Peyer's patch (tissue), 4 donors: ENCODE data around the gene IER3. TPM values are rescaled to one million over a fixed set of nuclear protein-coding genes. Genes with fewer than 3 reads are reported as not detected.

Experiments used
- DNase-seq, 3 donors: peaks; one replicate each; pipeline ENCODE4 v3.0.0-alpha.2; 2017 to 2019
- H3K27ac ChIP-seq, 4 donors: fragments of 200-600 bp; sonication (generic); one replicate each; pipeline ENCODE4 v1.5.1; 2016 to 2019
- H3K27me3 ChIP-seq, 2 donors: fragments of 200-600 bp; sonication (generic); one replicate each; pipeline ENCODE4 v1.5.1; 2019
- H3K36me3 ChIP-seq, 3 donors: fragments of 200-600 bp; sonication (generic); one replicate each; pipeline ENCODE4 v1.5.1; 2016 to 2019
- H3K4me1 ChIP-seq, 4 donors: fragments of 200-600 bp; sonication (generic); one replicate each; pipeline ENCODE4 v1.5.1; 2016 to 2019
- H3K4me3 ChIP-seq, 4 donors: fragments of 200-600 bp; sonication (generic); 1 replicate in 3 of 4; 2 replicates in 1 of 4; pipeline ENCODE4 v1.5.1; 2016 to 2019; ENCODE audit warnings: mild to moderate bottlenecking in 1 of 4
- H3K9me3 ChIP-seq, 4 donors: fragments of 200-600 bp; sonication (generic); one replicate each; pipeline ENCODE4 v1.5.1; 2016 to 2019; ENCODE audit warnings: mild to moderate bottlenecking in 1 of 4
- POLR2A ChIP-seq, 2 donors: fragments of 450-650 bp; IDR thresholded peaks; one replicate each; pipeline ENCODE4 v1.5.1; 2017; ENCODE audit warnings: antibody characterized with exemption in 2 of 2, mild to moderate bottlenecking in 2 of 2, moderate library complexity in 2 of 2
- total RNA-seq, 4 donors: library from RNA; depleted of rRNA; stranded (reverse); fragments of >200 nt; gene quantifications; one replicate each; pipeline ENCODE4 v1.1.0, GENCODE V29; 2016
- TF ChIP-seq, protein P1 (sequence below), 6 experiments: fragments of 450-650 bp in 4 of 6; fragments of 200-600 bp in 2 of 6; sonication (generic) in 1 of 6; IDR thresholded peaks; one replicate each; pipeline ENCODE4 v1.5.1; 2017 to 2019; ENCODE audit warnings: antibody characterized with exemption in 6 of 6, mild to moderate bottlenecking in 3 of 6, moderate library complexity in 1 of 6

IER3 gene
- total RNA-seq, 4 donors from 2014 or later, result 6.7 to 16.4 (median 13.2) TPM

DNA sequence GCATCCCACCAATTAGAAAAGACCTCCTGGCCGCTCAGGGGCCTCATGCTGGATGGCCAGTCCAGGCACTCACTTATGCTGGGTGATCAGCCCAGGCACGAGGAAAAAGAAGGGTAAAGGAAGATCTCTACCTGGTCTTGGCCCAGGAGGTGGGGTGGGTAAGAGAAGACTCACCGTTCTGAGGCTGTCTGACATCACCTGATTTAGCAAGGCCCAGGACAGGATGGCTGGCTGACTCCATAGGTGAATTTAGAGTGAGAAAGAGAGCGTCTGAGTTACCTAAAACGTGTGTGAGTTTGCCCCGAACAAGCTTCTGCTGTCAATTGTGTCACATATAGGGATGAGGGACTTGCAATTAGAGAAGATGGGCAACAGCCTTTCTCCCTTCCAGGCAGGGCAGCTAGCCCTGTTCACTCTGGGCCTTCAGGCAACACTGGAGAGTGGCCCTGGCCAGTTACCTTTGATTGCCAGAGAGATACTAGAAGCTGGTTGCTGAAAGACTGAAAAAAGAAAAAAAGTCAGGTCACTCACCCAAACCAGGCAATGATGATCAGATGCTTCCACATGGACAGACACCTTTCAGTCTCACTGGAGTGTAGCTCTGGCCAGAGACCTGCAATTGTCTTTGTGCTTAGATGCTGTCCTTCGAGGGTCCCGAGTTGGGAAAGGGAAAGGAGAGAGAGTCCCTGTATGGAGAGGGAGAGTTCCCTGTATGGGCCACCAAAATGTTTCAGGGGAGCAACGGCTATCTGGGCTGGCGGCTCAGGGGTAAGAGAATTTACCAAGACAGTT is 35.7 kb upstream of the IER3 start:
- no peak for TF ChIP-seq POLR2A (IDR thresholded peaks at IDR 0.05)
- TF ChIP-seq, protein P1, sequence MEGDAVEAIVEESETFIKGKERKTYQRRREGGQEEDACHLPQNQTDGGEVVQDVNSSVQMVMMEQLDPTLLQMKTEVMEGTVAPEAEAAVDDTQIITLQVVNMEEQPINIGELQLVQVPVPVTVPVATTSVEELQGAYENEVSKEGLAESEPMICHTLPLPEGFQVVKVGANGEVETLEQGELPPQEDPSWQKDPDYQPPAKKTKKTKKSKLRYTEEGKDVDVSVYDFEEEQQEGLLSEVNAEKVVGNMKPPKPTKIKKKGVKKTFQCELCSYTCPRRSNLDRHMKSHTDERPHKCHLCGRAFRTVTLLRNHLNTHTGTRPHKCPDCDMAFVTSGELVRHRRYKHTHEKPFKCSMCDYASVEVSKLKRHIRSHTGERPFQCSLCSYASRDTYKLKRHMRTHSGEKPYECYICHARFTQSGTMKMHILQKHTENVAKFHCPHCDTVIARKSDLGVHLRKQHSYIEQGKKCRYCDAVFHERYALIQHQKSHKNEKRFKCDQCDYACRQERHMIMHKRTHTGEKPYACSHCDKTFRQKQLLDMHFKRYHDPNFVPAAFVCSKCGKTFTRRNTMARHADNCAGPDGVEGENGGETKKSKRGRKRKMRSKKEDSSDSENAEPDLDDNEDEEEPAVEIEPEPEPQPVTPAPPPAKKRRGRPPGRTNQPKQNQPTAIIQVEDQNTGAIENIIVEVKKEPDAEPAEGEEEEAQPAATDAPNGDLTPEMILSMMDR (IDR thresholded peaks at IDR 0.05), result no peak
- Histone ChIP-seq H3K27ac (peak overlapping the region in 3 of 4 donors; percentile 39 to 46 (median 39)), H3K4me1 (peaks cover 0 to 25% (median 2%) of the 10 kb centered on the region in 4 donors), H3K9me3 (no peaks in the 10 kb centered on the region), H3K4me3 (no peak overlapping the region), H3K36me3 (no peaks in the 10 kb centered on the region), H3K27me3 (no peaks in the 10 kb centered on the region)
- no peak for DNase-seq

DNA sequence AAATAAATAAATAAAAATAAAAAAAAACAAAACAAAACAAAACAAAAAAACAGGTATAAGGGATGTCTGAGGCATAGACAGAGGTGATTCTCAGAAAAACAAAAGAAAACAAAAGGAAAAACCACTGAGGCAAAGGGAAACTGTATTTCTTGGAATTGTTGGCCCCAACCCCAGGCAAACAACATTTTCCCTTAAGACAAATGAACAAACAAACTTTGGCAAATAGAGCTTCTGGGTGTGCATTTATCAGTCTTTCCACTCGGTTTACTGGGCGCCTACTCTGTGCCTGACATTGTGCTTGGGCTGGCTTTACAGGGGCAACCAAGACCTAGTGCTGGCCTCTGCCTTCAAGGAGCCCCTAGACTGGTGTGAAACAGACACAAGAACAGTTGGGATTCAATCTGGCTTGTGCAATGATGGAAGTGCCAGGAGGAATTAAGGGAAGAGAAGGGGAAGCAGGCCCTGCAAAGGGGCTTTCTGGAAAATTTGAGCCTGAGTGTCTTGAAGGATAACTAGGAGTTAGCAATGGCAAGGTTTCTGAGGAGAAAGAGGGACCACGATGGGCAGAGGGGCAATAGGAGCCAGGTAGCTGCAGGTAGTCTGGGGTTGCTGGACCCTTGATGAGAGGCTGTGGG is 33.8 kb upstream of the IER3 start:
- Histone ChIP-seq H3K27ac (peak overlapping the region in 1 of 4 donors; percentile 46), H3K9me3 (no peaks in the 10 kb centered on the region), H3K36me3 (no peaks in the 10 kb centered on the region), H3K4me3 (no peak overlapping the region), H3K4me1 (peaks cover 0 to 25% (median 2%) of the 10 kb centered on the region in 4 donors), H3K27me3 (no peaks in the 10 kb centered on the region)
- no peak for TF ChIP-seq POLR2A (IDR thresholded peaks at IDR 0.05)
- DNase-seq, result no peak

DNA sequence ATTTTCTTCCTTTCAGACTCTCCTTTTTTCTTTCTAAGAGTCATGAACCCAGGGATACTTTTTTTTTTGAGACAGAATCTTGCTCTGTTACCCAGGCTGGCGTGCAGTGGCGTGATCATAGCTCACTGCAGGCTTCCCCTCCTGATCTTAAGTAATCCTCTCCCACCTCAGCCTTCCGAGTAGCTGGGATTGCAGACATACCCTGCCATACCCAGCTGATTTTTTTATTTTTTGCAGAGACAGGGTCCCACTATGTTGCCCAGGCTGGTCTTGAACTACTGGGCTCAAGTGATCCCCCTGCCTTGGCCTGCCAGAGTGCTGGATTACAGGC is 32.8 kb upstream of the IER3 start:
- H3K9me3 ChIP-seq, result no peaks in the 10 kb centered on the region
- no peaks in the 10 kb centered on the region for H3K36me3 ChIP-seq
- peaks cover 0 to 25% (median 2%) of the 10 kb centered on the region in 4 donors for H3K4me1 ChIP-seq
- no peak overlapping the region for H3K4me3 ChIP-seq
- no peak for TF ChIP-seq POLR2A (IDR thresholded peaks at IDR 0.05)
- TF ChIP-seq, protein P1 (IDR thresholded peaks at IDR 0.05), result no peak
- H3K27ac ChIP-seq, result no peak overlapping the region
- DNase-seq, result no peak
- H3K27me3 ChIP-seq, result no peaks in the 10 kb centered on the region

DNA sequence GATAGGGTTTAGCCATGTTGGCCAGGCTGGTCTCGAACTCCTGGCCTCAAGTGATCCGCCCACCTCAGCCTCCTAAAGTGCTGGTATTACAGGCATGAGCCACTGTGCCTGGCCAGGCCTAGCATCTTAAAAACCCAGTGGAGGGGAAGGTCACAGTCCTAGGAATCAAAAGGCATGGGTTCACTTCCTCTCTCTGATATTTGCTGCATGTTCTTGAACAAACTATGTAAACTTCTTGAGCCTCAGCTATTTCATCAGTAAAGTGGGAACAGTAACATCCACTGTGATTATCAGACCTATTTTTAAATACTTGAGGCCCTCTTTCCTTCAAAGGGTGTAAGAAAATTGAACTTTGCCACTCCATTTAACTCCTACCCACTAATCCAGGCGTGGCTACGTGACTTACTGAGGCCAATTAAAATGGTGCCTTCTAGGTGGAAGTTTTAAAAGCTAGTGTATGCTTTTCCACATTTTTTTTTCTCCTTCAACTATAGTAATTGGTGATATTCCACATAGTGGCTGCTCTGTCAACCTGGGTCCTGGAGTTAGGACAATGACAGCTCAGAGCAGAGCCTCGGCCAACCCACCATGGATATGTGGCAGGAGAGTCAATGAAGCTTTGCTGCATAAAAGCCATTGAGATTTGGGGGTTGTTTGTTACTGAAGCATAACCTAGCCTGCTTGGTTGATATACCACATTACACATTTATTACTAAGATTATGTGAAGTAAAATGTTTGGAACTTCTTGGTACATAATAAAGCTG is 32.2 kb upstream of the IER3 start:
- Histone ChIP-seq H3K27me3 (no peaks in the 10 kb centered on the region), H3K4me3 (no peak overlapping the region), H3K4me1 (peaks cover 0 to 25% (median 2%) of the 10 kb centered on the region in 4 donors), H3K9me3 (no peaks in the 10 kb centered on the region), H3K36me3 (no peaks in the 10 kb centered on the region), H3K27ac (no peak overlapping the region)
- no peak for TF ChIP-seq POLR2A (IDR thresholded peaks at IDR 0.05)
- TF ChIP-seq, protein P1 (IDR thresholded peaks at IDR 0.05), result no peak
- no peak for DNase-seq

DNA sequence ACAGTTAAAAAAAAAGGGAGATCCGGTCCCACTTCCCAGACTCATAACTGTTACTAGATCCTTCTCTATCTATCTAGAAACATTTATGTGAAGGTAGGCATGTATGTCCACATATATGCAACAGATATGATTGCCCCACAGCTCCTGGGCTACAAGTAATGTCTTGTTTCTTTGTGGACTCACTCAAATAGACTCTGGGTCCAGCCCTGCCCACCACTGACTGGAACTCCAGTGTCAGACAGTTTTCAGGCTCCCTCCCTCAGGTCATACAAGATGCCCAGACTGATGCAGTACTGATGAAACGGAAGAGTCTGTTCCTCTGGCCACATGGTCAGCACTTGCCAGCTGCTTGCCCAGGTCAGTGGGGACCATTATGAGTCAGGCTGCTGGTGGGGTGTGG is 30.8 kb upstream of the IER3 start:
- no peak for DNase-seq
- H3K4me1 ChIP-seq, result peaks cover 0 to 11% (median 0%) of the 10 kb centered on the region in 4 donors
- H3K4me3 ChIP-seq, result no peak overlapping the region
- no peak overlapping the region for H3K27ac ChIP-seq
- no peaks in the 10 kb centered on the region for H3K9me3 ChIP-seq
- TF ChIP-seq, protein P1 (IDR thresholded peaks at IDR 0.05), result no peak
- TF ChIP-seq POLR2A (IDR thresholded peaks at IDR 0.05), result no peak
- H3K27me3 ChIP-seq, result no peaks in the 10 kb centered on the region
- H3K36me3 ChIP-seq, result no peaks in the 10 kb centered on the region

DNA sequence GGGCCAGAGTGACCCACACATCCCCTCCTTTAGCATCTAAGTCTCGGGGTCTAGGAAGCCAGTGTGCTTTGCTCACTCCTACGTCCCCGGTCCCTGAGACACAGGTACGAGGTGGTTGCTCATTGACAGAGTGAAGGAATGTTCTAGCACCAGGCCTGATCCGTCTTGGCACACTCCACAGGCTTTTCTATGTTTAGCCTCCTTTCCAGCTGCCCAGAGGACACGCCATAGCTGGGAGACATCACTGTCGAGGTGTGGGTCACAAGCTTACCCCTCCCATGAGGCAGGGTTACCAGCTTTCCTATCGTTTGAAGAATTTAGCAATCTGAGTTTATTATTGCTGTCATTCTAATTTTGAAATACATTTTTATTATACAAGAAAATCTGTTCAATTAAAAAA is 30.4 kb upstream of the IER3 start:
- Histone ChIP-seq H3K27me3 (no peaks in the 10 kb centered on the region), H3K4me3 (no peak overlapping the region)
- DNase-seq, result no peak

More for the DNA sequence above, 30.4 kb upstream of the IER3 start:
- TF ChIP-seq, protein P1 (IDR thresholded peaks at IDR 0.05), result no peak
- no peak for TF ChIP-seq POLR2A (IDR thresholded peaks at IDR 0.05)
- H3K9me3 ChIP-seq, result no peaks in the 10 kb centered on the region
- H3K4me1 ChIP-seq, result peaks cover 0 to 10% (median 0%) of the 10 kb centered on the region in 4 donors
- H3K36me3 ChIP-seq, result no peaks in the 10 kb centered on the region
- H3K27ac ChIP-seq, result no peak overlapping the region
